Measurements from ENCODE around the gene NEK9.

Gene NEK9

GRCh38 chr14:75063491-75064204 is 63.2 kb downstream of the NEK9 start, which contains the start of gene ACYP1:
ACYP1 (minus strand) TSS chr14:75064024; CDS start chr14:75063553, 471 bp downstream.
- peak; percentile 96 for DNase-seq

- no peak for DNase-seq
Observed at GRCh38 chr14:75063013-75063412, 63.8 kb downstream of the NEK9 start.

GRCh38 chr14:75060420-75060819 is 66.4 kb downstream of the NEK9 start:
- DNase-seq = no peak

GRCh38 chr14:75059642-75060041 is 67.2 kb downstream of the NEK9 start:
- no peak for DNase-seq

- no peak for DNase-seq
Observed at GRCh38 chr14:75054421-75054820, 72.4 kb downstream of the NEK9 start.

GRCh38 chr14:75053396-75054291 is 73.2 kb downstream of the NEK9 start:
- DNase-seq = no peak

- no peak for DNase-seq
Observed at GRCh38 chr14:75051556-75051899, 75.3 kb downstream of the NEK9 start.

- peak; percentile 90 for DNase-seq
Observed at GRCh38 chr14:75050852-75051555, 75.8 kb downstream of the NEK9 start, which contains the start of gene MLH3. MLH3 (minus strand) TSS chr14:75051467; CDS start chr14:75049655, 1,812 bp downstream.

- no peak for DNase-seq
Observed at GRCh38 chr14:75049731-75050201, 77.1 kb downstream of the NEK9 start.

- no peak for DNase-seq
Observed at GRCh38 chr14:75049136-75049535, 77.7 kb downstream of the NEK9 start.

- no peak for DNase-seq
Observed at GRCh38 chr14:75048101-75048500, 78.7 kb downstream of the NEK9 start.

- DNase-seq = no peak
Observed at GRCh38 chr14:75047506-75047905, 79.3 kb downstream of the NEK9 start.

- DNase-seq = no peak
Observed at GRCh38 chr14:75046899-75047298, 79.9 kb downstream of the NEK9 start.

GRCh38 chr14:75046275-75046674 is 80.6 kb downstream of the NEK9 start:
- no peak for DNase-seq

- no peak for DNase-seq
Observed at GRCh38 chr14:75044752-75045151, 82.1 kb downstream of the NEK9 start.

GRCh38 chr14:75044322-75044721 is 82.5 kb downstream of the NEK9 start:
- DNase-seq = no peak

GRCh38 chr14:75042035-75042434 is 84.8 kb downstream of the NEK9 start:
- no peak for DNase-seq

- DNase-seq = no peak
Observed at GRCh38 chr14:75041613-75042012, 85.2 kb downstream of the NEK9 start.

GRCh38 chr14:75040959-75041358 is 85.9 kb downstream of the NEK9 start:
- DNase-seq = no peak

GRCh38 chr14:75040507-75040906 is 86.3 kb downstream of the NEK9 start:
- DNase-seq = no peak

- no peak for DNase-seq
Observed at GRCh38 chr14:75032939-75033338, 93.9 kb downstream of the NEK9 start.

GRCh38 chr14:75030147-75030546 is 96.7 kb downstream of the NEK9 start:
- DNase-seq = no peak

All from right forelimb (tissue), 1 donor.